ENCODE measurements around the gene OAS2.

The OAS2 gene

DNA sequence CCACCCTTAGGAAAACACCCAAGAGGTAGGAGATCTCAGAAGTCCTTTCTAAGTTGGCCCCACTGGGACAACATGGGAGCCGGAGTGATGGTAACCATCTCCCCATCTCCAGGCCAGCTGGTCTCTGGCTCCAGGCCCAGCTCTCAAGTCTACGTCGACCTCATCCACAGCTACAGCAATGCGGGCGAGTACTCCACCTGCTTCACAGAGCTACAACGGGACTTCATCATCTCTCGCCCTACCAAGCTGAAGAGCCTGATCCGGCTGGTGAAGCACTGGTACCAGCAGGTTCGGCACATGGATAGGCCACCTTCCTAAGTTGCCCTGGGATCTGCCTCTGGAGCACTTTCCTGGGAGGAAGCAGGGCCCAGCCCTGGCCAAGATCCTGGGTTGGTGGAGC, 11.0 kb upstream of the OAS2 start:
- H3K4me3 ChIP-seq (ENCODE audit: low read length in 2 of 2): no peak overlapping the region
- no peaks in the 10 kb centered on the region for H3K27me3 ChIP-seq (ENCODE audit: control insufficient read depth in 2 of 2, insufficient read depth in 2 of 2, low read length in 2 of 2)
- H3K4me1 ChIP-seq (ENCODE audit: control insufficient read depth in 2 of 2, insufficient read depth in 2 of 2, low read length in 2 of 2): no peaks in the 10 kb centered on the region
- H3K9me3 ChIP-seq (ENCODE audit: control insufficient read depth in 2 of 2, low read length in 2 of 2): no peaks in the 10 kb centered on the region
- H3K9ac ChIP-seq (ENCODE audit: low read depth in 1 of 2, low read length in 2 of 2): no peak overlapping the region
- H3K27ac ChIP-seq (ENCODE audit: low read depth in 2 of 2, low read length in 2 of 2): no peak overlapping the region
- H3K36me3 ChIP-seq (ENCODE audit: control insufficient read depth in 2 of 2, insufficient read depth in 2 of 2, low read length in 2 of 2): peaks cover 29 to 59% of the 10 kb centered on the region in 2 donors

DNA sequence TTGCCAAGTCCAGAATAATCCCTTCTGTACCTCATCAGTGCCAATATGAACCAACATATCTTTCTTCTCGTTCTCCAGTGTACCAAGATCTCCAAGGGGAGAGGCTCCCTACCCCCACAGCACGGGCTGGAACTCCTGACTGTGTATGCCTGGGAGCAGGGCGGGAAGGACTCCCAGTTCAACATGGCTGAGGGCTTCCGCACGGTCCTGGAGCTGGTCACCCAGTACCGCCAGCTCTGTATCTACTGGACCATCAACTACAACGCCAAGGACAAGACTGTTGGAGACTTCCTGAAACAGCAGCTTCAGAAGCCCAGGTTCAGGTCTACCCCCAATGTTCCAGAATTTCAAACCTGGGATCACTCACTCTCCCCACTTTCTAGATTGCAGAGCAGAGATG, 10.5 kb upstream of the OAS2 start:
- Histone ChIP-seq H3K4me1 (ENCODE audit: control insufficient read depth in 2 of 2, insufficient read depth in 2 of 2, low read length in 2 of 2) (no peaks in the 10 kb centered on the region), H3K27me3 (ENCODE audit: control insufficient read depth in 2 of 2, insufficient read depth in 2 of 2, low read length in 2 of 2) (no peaks in the 10 kb centered on the region), H3K9ac (ENCODE audit: low read depth in 1 of 2, low read length in 2 of 2) (no peak overlapping the region), H3K27ac (ENCODE audit: low read depth in 2 of 2, low read length in 2 of 2) (no peak overlapping the region), H3K36me3 (ENCODE audit: control insufficient read depth in 2 of 2, insufficient read depth in 2 of 2, low read length in 2 of 2) (peaks cover 24 to 54% of the 10 kb centered on the region in 2 donors), H3K4me3 (ENCODE audit: low read length in 2 of 2) (no peak overlapping the region), H3K9me3 (ENCODE audit: control insufficient read depth in 2 of 2, low read length in 2 of 2) (no peaks in the 10 kb centered on the region)

DNA sequence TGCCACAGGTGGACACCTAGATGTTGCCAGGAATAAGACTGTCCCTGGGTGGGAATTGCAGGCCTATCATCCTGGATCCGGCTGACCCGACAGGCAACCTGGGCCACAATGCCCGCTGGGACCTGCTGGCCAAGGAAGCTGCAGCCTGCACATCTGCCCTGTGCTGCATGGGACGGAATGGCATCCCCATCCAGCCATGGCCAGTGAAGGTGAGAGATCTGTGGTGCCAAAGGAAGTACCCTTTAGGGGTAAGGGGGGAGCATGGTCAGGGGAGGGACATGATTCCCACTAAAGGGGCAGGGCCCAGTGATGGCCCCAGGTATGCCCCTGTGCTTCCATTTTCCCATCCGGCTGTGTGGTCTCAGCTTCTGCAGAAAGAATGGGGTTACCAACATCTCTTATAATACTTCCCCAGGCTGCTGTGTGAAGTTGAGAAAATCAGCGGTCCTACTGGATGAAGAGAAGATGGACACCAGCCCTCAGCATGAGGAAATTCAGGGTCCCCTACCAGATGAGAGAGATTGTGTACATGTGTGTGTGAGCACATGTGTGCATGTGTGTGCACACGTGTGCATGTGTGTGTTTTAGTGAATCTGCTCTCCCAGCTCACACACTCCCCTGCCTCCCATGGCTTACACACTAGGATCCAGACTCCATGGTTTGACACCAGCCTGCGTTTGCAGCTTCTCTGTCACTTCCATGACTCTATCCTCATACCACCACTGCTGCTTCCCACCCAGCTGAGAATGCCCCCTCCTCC, 8.6 kb upstream of the OAS2 start:
- H3K9me3 ChIP-seq (ENCODE audit: control insufficient read depth in 2 of 2, low read length in 2 of 2): no peaks in the 10 kb centered on the region
- H3K36me3 ChIP-seq (ENCODE audit: control insufficient read depth in 2 of 2, insufficient read depth in 2 of 2, low read length in 2 of 2): peaks cover 20 to 41% of the 10 kb centered on the region in 2 donors
- no peaks in the 10 kb centered on the region for H3K4me1 ChIP-seq (ENCODE audit: control insufficient read depth in 2 of 2, insufficient read depth in 2 of 2, low read length in 2 of 2)
- no peak overlapping the region for H3K27ac ChIP-seq (ENCODE audit: low read depth in 2 of 2, low read length in 2 of 2)
- H3K4me3 ChIP-seq (ENCODE audit: low read length in 2 of 2): no peak overlapping the region
- H3K27me3 ChIP-seq (ENCODE audit: control insufficient read depth in 2 of 2, insufficient read depth in 2 of 2, low read length in 2 of 2): no peaks in the 10 kb centered on the region
- H3K9ac ChIP-seq (ENCODE audit: low read depth in 1 of 2, low read length in 2 of 2): no peak overlapping the region

DNA sequence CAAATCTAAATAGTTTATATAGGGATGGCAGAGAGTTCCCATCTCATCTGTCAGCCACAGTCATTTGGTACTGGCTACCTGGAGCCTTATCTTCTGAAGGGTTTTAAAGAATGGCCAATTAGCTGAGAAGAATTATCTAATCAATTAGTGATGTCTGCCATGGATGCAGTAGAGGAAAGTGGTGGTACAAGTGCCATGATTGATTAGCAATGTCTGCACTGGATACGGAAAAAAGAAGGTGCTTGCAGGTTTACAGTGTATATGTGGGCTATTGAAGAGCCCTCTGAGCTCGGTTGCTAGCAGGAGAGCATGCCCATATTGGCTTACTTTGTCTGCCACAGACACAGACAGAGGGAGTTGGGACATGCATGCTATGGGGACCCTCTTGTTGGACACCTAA, 7.9 kb upstream of the OAS2 start:
- no peaks in the 10 kb centered on the region for H3K4me1 ChIP-seq (ENCODE audit: control insufficient read depth in 2 of 2, insufficient read depth in 2 of 2, low read length in 2 of 2)
- no peak overlapping the region for H3K27ac ChIP-seq (ENCODE audit: low read depth in 2 of 2, low read length in 2 of 2)
- peaks cover 20 to 35% of the 10 kb centered on the region in 2 donors for H3K36me3 ChIP-seq (ENCODE audit: control insufficient read depth in 2 of 2, insufficient read depth in 2 of 2, low read length in 2 of 2)
- no peaks in the 10 kb centered on the region for H3K27me3 ChIP-seq (ENCODE audit: control insufficient read depth in 2 of 2, insufficient read depth in 2 of 2, low read length in 2 of 2)
- H3K9ac ChIP-seq (ENCODE audit: low read depth in 1 of 2, low read length in 2 of 2): no peak overlapping the region
- no peak overlapping the region for H3K4me3 ChIP-seq (ENCODE audit: low read length in 2 of 2)
- no peaks in the 10 kb centered on the region for H3K9me3 ChIP-seq (ENCODE audit: control insufficient read depth in 2 of 2, low read length in 2 of 2)

DNA sequence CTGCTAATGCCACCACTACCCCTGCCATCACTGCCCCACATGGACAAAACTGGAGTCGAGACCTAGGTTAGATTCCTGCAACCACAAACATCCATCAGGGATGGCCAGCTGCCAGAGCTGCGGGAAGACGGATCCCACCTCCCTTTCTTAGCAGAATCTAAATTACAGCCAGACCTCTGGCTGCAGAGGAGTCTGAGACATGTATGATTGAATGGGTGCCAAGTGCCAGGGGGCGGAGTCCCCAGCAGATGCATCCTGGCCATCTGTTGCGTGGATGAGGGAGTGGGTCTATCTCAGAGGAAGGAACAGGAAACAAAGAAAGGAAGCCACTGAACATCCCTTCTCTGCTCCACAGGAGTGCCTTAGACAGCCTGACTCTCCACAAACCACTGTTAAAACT, 7.1 kb upstream of the OAS2 start:
- no peaks in the 10 kb centered on the region for H3K4me1 ChIP-seq (ENCODE audit: control insufficient read depth in 2 of 2, insufficient read depth in 2 of 2, low read length in 2 of 2)
- no peaks in the 10 kb centered on the region for H3K27me3 ChIP-seq (ENCODE audit: control insufficient read depth in 2 of 2, insufficient read depth in 2 of 2, low read length in 2 of 2)
- no peak overlapping the region for H3K27ac ChIP-seq (ENCODE audit: low read depth in 2 of 2, low read length in 2 of 2)
- no peak overlapping the region for H3K9ac ChIP-seq (ENCODE audit: low read depth in 1 of 2, low read length in 2 of 2)
- H3K9me3 ChIP-seq (ENCODE audit: control insufficient read depth in 2 of 2, low read length in 2 of 2): no peaks in the 10 kb centered on the region
- peaks cover 13 to 26% of the 10 kb centered on the region in 2 donors for H3K36me3 ChIP-seq (ENCODE audit: control insufficient read depth in 2 of 2, insufficient read depth in 2 of 2, low read length in 2 of 2)
- H3K4me3 ChIP-seq (ENCODE audit: low read length in 2 of 2): no peak overlapping the region

DNA sequence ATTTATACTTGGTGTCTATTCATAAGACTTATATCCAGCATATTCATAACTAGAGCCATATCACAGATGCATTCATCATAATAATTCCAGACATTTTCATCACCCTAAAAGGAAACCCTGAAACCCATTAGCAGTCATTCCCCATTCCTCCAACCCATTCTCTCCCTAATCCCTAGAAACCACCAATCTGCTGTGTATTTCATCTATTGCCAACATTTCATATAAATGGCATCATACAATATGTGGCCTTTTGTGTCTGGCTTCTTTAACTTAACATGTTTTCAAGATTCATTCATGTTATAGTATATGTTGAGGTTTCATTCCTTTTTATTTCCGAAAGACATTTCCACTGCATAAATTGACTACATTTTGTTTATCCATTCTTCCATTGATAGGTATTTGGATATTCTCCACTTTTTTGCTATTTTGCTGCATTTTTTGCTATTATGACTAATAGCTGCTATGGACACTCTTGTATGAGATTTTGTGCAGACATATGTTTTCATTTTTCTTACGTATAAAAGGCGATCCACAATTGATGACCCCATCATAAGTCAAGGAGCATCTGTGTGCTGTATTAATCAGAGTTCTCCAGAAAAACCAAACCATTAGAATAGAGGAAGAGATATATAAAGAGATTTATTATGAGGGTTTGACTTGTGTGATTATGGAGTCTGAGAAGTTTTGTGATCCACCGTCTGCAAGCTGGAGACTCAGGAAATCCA, 5.1 kb upstream of the OAS2 start:
- no peaks in the 10 kb centered on the region for H3K27me3 ChIP-seq (ENCODE audit: control insufficient read depth in 2 of 2, insufficient read depth in 2 of 2, low read length in 2 of 2)
- peaks cover 3 to 17% of the 10 kb centered on the region in 2 donors for H3K36me3 ChIP-seq (ENCODE audit: control insufficient read depth in 2 of 2, insufficient read depth in 2 of 2, low read length in 2 of 2)
- H3K4me1 ChIP-seq (ENCODE audit: control insufficient read depth in 2 of 2, insufficient read depth in 2 of 2, low read length in 2 of 2): peaks cover 7% of the 10 kb centered on the region in 2 donors
- H3K9me3 ChIP-seq (ENCODE audit: control insufficient read depth in 2 of 2, low read length in 2 of 2): no peaks in the 10 kb centered on the region
- H3K27ac ChIP-seq (ENCODE audit: low read depth in 2 of 2, low read length in 2 of 2): no peak overlapping the region
- no peak overlapping the region for H3K4me3 ChIP-seq (ENCODE audit: low read length in 2 of 2)
- H3K9ac ChIP-seq (ENCODE audit: low read depth in 1 of 2, low read length in 2 of 2): no peak overlapping the region

DNA sequence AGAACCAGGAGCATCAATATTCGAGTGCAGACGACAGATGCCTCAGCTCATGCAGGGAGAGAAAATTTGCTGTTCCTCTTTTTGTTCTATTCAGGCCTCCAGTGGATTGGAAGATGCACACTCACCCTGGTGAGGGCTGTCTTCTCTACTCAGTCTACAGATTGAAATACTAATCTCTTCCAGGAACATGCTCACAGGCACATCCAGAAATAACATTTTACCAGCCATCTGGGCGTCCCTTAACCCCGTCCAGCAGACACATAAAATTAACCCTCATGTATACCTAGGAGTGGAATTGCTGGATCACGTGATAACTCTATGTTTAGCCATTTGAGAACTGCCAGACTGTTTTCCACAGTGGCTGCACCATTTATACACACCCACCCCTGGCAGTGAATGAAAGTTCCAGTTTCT, 4.5 kb upstream of the OAS2 start:
- Histone ChIP-seq H3K27ac (ENCODE audit: low read depth in 2 of 2, low read length in 2 of 2) (no peak overlapping the region), H3K4me1 (ENCODE audit: control insufficient read depth in 2 of 2, insufficient read depth in 2 of 2, low read length in 2 of 2) (peaks cover 7 to 10% of the 10 kb centered on the region in 2 donors), H3K9ac (ENCODE audit: low read depth in 1 of 2, low read length in 2 of 2) (no peak overlapping the region), H3K4me3 (ENCODE audit: low read length in 2 of 2) (no peak overlapping the region), H3K9me3 (ENCODE audit: control insufficient read depth in 2 of 2, low read length in 2 of 2) (no peaks in the 10 kb centered on the region), H3K27me3 (ENCODE audit: control insufficient read depth in 2 of 2, insufficient read depth in 2 of 2, low read length in 2 of 2) (no peaks in the 10 kb centered on the region), H3K36me3 (ENCODE audit: control insufficient read depth in 2 of 2, insufficient read depth in 2 of 2, low read length in 2 of 2) (peaks cover 3 to 15% of the 10 kb centered on the region in 2 donors)

DNA sequence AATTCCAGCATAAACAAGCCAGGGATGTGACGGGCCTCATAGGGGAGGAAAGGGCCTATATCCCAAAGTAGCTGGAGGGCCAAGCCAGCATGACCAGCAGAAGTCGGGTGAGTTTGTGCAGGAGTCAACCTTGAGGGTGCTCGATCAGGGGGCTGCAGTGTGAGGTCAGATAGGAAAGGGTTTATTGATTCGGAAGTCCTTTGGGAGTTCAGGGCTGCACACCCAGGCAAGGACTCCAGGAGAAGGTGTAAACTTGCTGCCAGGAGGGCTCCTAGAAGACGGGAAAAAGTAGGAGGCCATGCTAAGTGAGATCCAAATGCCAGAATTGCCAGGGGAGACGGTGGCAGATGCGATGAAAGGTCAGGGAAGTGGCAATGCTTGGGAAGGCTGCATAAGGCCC, 3.4 kb upstream of the OAS2 start:
- Histone ChIP-seq H3K4me1 (ENCODE audit: control insufficient read depth in 2 of 2, insufficient read depth in 2 of 2, low read length in 2 of 2) (peaks cover 12 to 13% of the 10 kb centered on the region in 2 donors), H3K27ac (ENCODE audit: low read depth in 2 of 2, low read length in 2 of 2) (no peak overlapping the region), H3K36me3 (ENCODE audit: control insufficient read depth in 2 of 2, insufficient read depth in 2 of 2, low read length in 2 of 2) (peaks cover 3 to 8% of the 10 kb centered on the region in 2 donors), H3K27me3 (ENCODE audit: control insufficient read depth in 2 of 2, insufficient read depth in 2 of 2, low read length in 2 of 2) (no peaks in the 10 kb centered on the region), H3K9ac (ENCODE audit: low read depth in 1 of 2, low read length in 2 of 2) (peak overlapping the region in 1 of 2 donors; percentile 8), H3K9me3 (ENCODE audit: control insufficient read depth in 2 of 2, low read length in 2 of 2) (no peaks in the 10 kb centered on the region), H3K4me3 (ENCODE audit: low read length in 2 of 2) (no peak overlapping the region)

DNA sequence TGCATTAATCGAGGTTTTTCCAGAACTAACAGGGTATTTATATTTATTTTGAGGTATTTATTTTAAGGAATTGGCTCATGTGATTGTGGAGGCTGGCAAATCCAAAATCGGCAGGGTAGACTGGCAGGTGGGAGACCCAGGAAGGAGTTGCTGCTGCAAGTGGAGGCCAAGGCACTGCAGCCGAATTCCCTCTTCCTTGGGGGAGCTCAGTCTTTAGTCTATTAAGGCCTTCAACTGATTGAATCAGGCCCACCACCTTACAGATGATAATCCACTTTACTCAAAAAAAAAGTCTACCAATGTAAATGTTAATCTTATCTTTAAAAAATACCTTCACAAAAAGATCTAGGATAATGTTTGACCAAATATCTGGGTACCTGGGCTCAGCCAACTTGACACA, 1.2 kb upstream of the OAS2 start:
- Histone ChIP-seq H3K36me3 (ENCODE audit: control insufficient read depth in 2 of 2, insufficient read depth in 2 of 2, low read length in 2 of 2) (no peaks in the 10 kb centered on the region), H3K4me3 (ENCODE audit: low read length in 2 of 2) (no peak overlapping the region), H3K9ac (ENCODE audit: low read depth in 1 of 2, low read length in 2 of 2) (no peak overlapping the region), H3K27ac (ENCODE audit: low read depth in 2 of 2, low read length in 2 of 2) (peak overlapping the region in 1 of 2 donors; percentile 87), H3K4me1 (ENCODE audit: control insufficient read depth in 2 of 2, insufficient read depth in 2 of 2, low read length in 2 of 2) (peaks cover 12 to 13% of the 10 kb centered on the region in 2 donors), H3K27me3 (ENCODE audit: control insufficient read depth in 2 of 2, insufficient read depth in 2 of 2, low read length in 2 of 2) (no peaks in the 10 kb centered on the region), H3K9me3 (ENCODE audit: control insufficient read depth in 2 of 2, low read length in 2 of 2) (no peaks in the 10 kb centered on the region)

DNA sequence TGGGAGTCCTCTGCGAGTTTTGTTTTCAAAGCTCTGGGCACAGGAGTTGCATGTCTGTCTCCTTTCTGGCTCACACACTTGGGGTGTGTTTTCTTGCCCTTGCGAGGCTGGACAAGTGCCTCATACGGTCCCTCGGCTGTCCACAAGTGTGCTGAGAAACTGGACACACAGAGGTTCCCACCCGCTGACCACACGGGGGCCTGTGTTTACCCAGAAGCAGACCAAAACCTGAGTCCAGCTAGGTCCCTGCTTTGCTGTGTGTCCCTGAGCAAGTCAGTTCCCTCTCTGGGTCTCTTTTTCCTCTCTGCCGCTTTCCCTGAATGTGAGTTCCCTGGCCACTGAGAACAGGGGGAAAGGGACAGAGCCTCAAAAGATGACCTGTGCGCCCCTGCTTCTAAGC, 678 bp upstream of the OAS2 start:
- Histone ChIP-seq H3K27me3 (ENCODE audit: control insufficient read depth in 2 of 2, insufficient read depth in 2 of 2, low read length in 2 of 2) (no peaks in the 10 kb centered on the region), H3K27ac (ENCODE audit: low read depth in 2 of 2, low read length in 2 of 2) (peak overlapping the region; percentile 87 to 88), H3K4me1 (ENCODE audit: control insufficient read depth in 2 of 2, insufficient read depth in 2 of 2, low read length in 2 of 2) (peaks cover 12 to 13% of the 10 kb centered on the region in 2 donors), H3K36me3 (ENCODE audit: control insufficient read depth in 2 of 2, insufficient read depth in 2 of 2, low read length in 2 of 2) (no peaks in the 10 kb centered on the region), H3K9ac (ENCODE audit: low read depth in 1 of 2, low read length in 2 of 2) (peak overlapping the region; percentile 79 to 90), H3K9me3 (ENCODE audit: control insufficient read depth in 2 of 2, low read length in 2 of 2) (no peaks in the 10 kb centered on the region), H3K4me3 (ENCODE audit: low read length in 2 of 2) (peak overlapping the region; percentile 83 to 84)

All from mucosa of rectum (tissue), 2 donors.